Body of pancreas (tissue), 4 donors: Measurements from ENCODE around the gene NECTIN1. TPM values are rescaled to one million over a fixed set of nuclear protein-coding genes. Genes with fewer than 3 reads are reported as not detected.
A peak's percentile ranks its signal among the peaks of the same experiment; 100 is the strongest.

Experiments used
- ATAC-seq: fragments of 150-250 bp; one replicate; pipeline ENCODE4 v1.9.1; 2016
- DNase-seq, 4 donors: peaks; one replicate each; pipeline ENCODE4 v3.0.0-alpha.2; 2019
- H3K27ac ChIP-seq, 4 donors: fragments of 200-600 bp; sonication (generic); 1 replicate in 3 of 4; 2 replicates in 1 of 4; pipeline versions ENCODE4 v1.5.1 to v1.6.1; 2016 to 2019; ENCODE audit warnings: mild to moderate bottlenecking in 1 of 4, mixed read lengths in 1 of 4, moderate library complexity in 1 of 4
- H3K27me3 ChIP-seq, 2 donors: fragments of 200-600 bp; sonication (generic); one replicate each; pipeline ENCODE4 v1.6.0; 2016; ENCODE audit warnings: mild to moderate bottlenecking in 1 of 2
- H3K36me3 ChIP-seq, 2 donors: fragments of 200-600 bp; sonication (generic); replicated peaks in 1 of 2; 2 replicates each; pipeline ENCODE4 v1.5.1; 2016; ENCODE audit warnings: low read depth in 2 of 2; ENCODE audit not compliant: insufficient read depth in 1 of 2
- H3K4me1 ChIP-seq: fragments of 200-600 bp; sonication (generic); one replicate; pipeline ENCODE4 v1.6.0; 2016
- H3K4me3 ChIP-seq, 2 donors: fragments of 200-600 bp; sonication (generic); 1 replicate in 1 of 2; 2 replicates in 1 of 2; pipeline ENCODE4 v1.5.1; 2016 to 2019
- H3K9me3 ChIP-seq, 3 donors: fragments of 200-600 bp; sonication (generic); 1 replicate in 2 of 3; 2 replicates in 1 of 3; pipeline ENCODE4 v1.5.1; 2016
- CTCF ChIP-seq, 7 experiments: fragments of 450-650 bp in 4 of 7; fragments of 200-600 bp in 3 of 7; sonication (generic) in 3 of 7; IDR thresholded peaks; one replicate each; pipeline ENCODE4 v1.5.1; 2016 to 2019; ENCODE audit warnings: antibody characterized with exemption in 7 of 7
- POLR2A ChIP-seq, 3 donors: fragments of 450-650 bp; IDR thresholded peaks; one replicate each; pipeline ENCODE4 v1.6.1; 2016; ENCODE audit warnings: antibody characterized with exemption in 3 of 3, mild to moderate bottlenecking in 2 of 3
- WGBS, 2 donors: methylation state at CpG; one replicate each; pipeline ENCODE4 v1.1.5; 2017; 5-methylcytosine and 5-hydroxymethylcytosine counted together
- intact Hi-C: fragments of 100-400 bp; cut with DNase I; formaldehyde crosslinking; loops from one replicate; pipeline ENCODE4 v1.15.1; 2023
- total RNA-seq, 2 donors: library from RNA; depleted of rRNA; stranded (reverse); fragments of >200 nt; gene quantifications; one replicate each; pipeline ENCODE4 v1.1.0, GENCODE V29; 2016

Gene NECTIN1
- total RNA-seq, 2 donors from 2014 or later, result 7.3 to 31.6 TPM

- 84 to 88% methylated on average over 14 to 20 of the region's 20 CpGs for WGBS, 2 donors
- no peak overlapping the region for H3K4me3 ChIP-seq
These were observed 32.4 kb downstream of the NECTIN1 start for GRCh38 chr11:119696378-119697222.

GRCh38 chr11:119694334-119694733, 34.7 kb downstream of the NECTIN1 start:
- ATAC-seq, result peak; percentile 63
- H3K27me3 ChIP-seq, result no peaks in the 10 kb centered on the region
- peaks cover 33% of the 10 kb centered on the region for H3K4me1 ChIP-seq
- WGBS, 2 donors, result 17 to 18% methylated on average over 3 of the region's 3 CpGs
- intact Hi-C loops, result no loop called here
- TF ChIP-seq POLR2A (IDR thresholded peaks at IDR 0.05) (no peak), CTCF (IDR thresholded peaks at IDR 0.05) (peak in 5 of 7 experiments; percentile 22 to 49 (median 34))
- H3K4me3 ChIP-seq, result no peak overlapping the region
- DNase-seq, result peak; percentile 60 to 82 (median 73)
- peak overlapping the region in 2 of 4 donors; percentile 20 to 40 for H3K27ac ChIP-seq
- H3K36me3 ChIP-seq, result no peaks in the 10 kb centered on the region
- no peaks in the 10 kb centered on the region for H3K9me3 ChIP-seq

More at GRCh38 chr11:119696378-119697222, 32.4 kb downstream of the NECTIN1 start:
- no peak overlapping the region for H3K27ac ChIP-seq
- ATAC-seq (no peak), DNase-seq (no peak)
- no peak for TF ChIP-seq POLR2A (IDR thresholded peaks at IDR 0.05)
- TF ChIP-seq CTCF (IDR thresholded peaks at IDR 0.05), result no peak
- H3K36me3 ChIP-seq, result no peaks in the 10 kb centered on the region
- H3K9me3 ChIP-seq, result no peaks in the 10 kb centered on the region
- peaks cover 54% of the 10 kb centered on the region for H3K4me1 ChIP-seq
- intact Hi-C loops, result no loop called here
- H3K27me3 ChIP-seq, result no peaks in the 10 kb centered on the region

GRCh38 chr11:119693253-119693815, 35.7 kb downstream of the NECTIN1 start:
- H3K27ac ChIP-seq, result no peak overlapping the region
- no peak for TF ChIP-seq POLR2A (IDR thresholded peaks at IDR 0.05)
- TF ChIP-seq CTCF (IDR thresholded peaks at IDR 0.05), result no peak

GRCh38 chr11:119692540-119692820, 36.5 kb downstream of the NECTIN1 start:
- intact Hi-C loops, result no loop called here
- DNase-seq (no peak), ATAC-seq (no peak)
- no peaks in the 10 kb centered on the region for H3K27me3 ChIP-seq
- no peak overlapping the region for H3K4me3 ChIP-seq
- H3K4me1 ChIP-seq, result peaks cover 23% of the 10 kb centered on the region
- no peaks in the 10 kb centered on the region for H3K36me3 ChIP-seq
- TF ChIP-seq CTCF (IDR thresholded peaks at IDR 0.05) (no peak), POLR2A (IDR thresholded peaks at IDR 0.05) (no peak)
- WGBS, 2 donors, result 57 to 91% methylated on average over 2 of the region's 2 CpGs
- no peak overlapping the region for H3K27ac ChIP-seq
- H3K9me3 ChIP-seq, result no peaks in the 10 kb centered on the region

More at GRCh38 chr11:119693253-119693815, 35.7 kb downstream of the NECTIN1 start:
- intact Hi-C loops, result no loop called here
- H3K9me3 ChIP-seq, result no peaks in the 10 kb centered on the region
- no peak for ATAC-seq
- H3K27me3 ChIP-seq, result no peaks in the 10 kb centered on the region
- H3K36me3 ChIP-seq, result no peaks in the 10 kb centered on the region
- H3K4me3 ChIP-seq, result no peak overlapping the region
- 47 to 58% methylated on average over 7 of the region's 7 CpGs for WGBS, 2 donors
- H3K4me1 ChIP-seq, result peaks cover 23% of the 10 kb centered on the region
- no peak for DNase-seq
